Measurements from ENCODE around the gene DIRAS3.

DNA sequence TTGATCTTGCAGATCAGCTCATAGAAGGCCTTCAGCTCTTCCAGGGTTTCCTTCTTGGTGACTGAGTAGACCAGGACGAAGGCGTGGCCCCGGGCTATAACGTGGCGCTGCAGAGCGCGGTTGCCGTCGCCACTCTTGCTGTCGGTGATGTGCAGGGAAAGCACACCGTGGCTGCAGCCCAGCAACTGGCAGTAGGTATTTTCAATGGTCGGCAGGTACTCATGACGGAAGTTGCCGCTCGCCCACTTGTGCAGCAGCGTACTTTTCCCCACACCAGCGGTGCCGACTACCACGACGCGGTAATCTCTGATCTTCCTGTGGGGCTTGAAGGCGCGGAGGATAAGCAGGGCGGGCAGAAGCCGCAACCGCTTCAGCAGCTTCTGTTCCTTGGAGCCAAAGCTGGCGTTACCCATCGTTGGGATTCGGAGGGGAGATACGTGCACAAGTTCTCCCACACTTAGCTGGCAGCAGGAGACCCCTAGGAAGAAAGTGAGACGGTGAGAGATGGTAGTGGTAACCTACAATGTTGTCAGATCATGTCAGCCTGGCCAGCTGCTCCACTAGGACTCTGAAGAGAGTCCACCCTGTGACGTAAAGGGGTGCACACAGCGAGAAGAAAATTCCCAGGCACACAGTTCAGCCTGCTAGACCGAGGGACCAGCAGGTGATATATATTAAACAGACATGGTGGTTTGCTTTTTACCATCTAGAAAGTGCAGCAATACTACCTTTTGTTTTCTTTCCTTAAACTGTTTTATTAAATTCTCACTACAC, 3.4 kb downstream of the DIRAS3 start:
- TF ChIP-seq, protein P1, sequence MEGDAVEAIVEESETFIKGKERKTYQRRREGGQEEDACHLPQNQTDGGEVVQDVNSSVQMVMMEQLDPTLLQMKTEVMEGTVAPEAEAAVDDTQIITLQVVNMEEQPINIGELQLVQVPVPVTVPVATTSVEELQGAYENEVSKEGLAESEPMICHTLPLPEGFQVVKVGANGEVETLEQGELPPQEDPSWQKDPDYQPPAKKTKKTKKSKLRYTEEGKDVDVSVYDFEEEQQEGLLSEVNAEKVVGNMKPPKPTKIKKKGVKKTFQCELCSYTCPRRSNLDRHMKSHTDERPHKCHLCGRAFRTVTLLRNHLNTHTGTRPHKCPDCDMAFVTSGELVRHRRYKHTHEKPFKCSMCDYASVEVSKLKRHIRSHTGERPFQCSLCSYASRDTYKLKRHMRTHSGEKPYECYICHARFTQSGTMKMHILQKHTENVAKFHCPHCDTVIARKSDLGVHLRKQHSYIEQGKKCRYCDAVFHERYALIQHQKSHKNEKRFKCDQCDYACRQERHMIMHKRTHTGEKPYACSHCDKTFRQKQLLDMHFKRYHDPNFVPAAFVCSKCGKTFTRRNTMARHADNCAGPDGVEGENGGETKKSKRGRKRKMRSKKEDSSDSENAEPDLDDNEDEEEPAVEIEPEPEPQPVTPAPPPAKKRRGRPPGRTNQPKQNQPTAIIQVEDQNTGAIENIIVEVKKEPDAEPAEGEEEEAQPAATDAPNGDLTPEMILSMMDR (conservative IDR thresholded peaks at IDR 0.05 in 1 of 2, IDR thresholded peaks at IDR 0.05 in 1 of 2; ENCODE audit: extremely low read depth in 1 of 2, insufficient read depth in 1 of 2, low read depth in 1 of 2, low read length in 2 of 2), result no peak
- no peak for TF ChIP-seq EZH2 (IDR thresholded peaks at IDR 0.05; ENCODE audit: borderline replicate concordance, low read length)

Data from mammary epithelial cell (primary cell).